ENCODE data around the gene DQX1. TPM values are rescaled to one million over a fixed set of nuclear protein-coding genes. Genes with fewer than 3 reads are reported as not detected.
A peak's percentile ranks its signal among the peaks of the same experiment; 100 is the strongest.

Gene DQX1
- total RNA-seq, 1 donor from 2014 or later = 0.73 TPM

DNA sequence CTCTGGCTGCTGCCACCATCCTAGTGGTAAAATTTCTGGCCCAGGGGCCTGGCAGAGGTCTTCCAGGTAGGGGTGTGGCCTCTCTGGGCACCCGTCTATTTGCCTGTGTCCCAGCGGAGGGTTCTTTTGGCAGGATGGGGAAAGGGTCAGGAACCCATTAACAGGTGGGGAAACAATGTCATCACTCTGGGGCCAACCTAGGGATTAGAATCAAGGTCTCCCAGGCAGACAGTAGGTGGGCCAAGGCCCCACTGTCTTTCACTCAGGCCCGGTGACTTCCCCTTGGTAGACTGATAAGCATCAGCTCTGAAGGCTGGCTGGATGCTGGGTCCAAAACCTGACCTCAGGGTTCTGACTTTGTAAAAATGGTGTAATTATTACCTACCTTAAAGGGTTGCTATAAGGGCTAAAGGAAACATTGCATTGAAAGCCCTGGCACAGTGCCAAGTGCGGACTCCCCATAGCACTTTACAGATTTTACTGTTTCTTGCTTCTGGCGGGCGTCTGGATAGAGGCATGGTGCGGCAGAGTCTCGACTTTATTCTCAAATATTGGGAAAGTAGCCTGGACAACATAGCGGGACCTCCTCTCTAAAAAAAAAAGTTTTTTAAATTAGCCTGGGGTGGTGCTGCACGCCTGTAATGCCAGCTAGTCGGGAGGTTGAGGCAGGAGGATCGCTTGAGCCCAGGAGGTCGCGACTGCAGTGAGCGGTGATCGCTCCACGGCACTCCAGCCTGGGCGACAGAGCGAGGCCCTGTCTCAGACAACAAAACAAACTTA is 28.8 kb downstream of the DQX1 start:
- no peaks in the 10 kb centered on the region for H3K9me3 Mint-ChIP-seq
- no peak for ATAC-seq (ENCODE audit: low read depth)
- CTCF ChIA-PET = interaction anchor here (1.4 kb wide), 1 partner anchor 92 kb away, joined by 3 read pairs; no protein-coding TSS in a partner anchor
- POLR2A ChIA-PET = interaction anchor here (0.6 to 2.4 kb wide), 7 partner anchors 10 to 1398 kb away, joined by 3 to 11 read pairs (median 7); partner anchors contain the start of genes AUP1, CCDC142, HTRA2 and PCGF1
- peaks cover 26% of the 10 kb centered on the region for H3K36me3 Mint-ChIP-seq (ENCODE audit: low read depth)
- H3K4me3 Mint-ChIP-seq = peak overlapping the region; percentile 87
- intact Hi-C loops (cut with micrococcal nuclease) = no loop called here
- H3K4me1 Mint-ChIP-seq = peaks cover 27% of the 10 kb centered on the region
- H3K27me3 Mint-ChIP-seq = peaks cover 25% of the 10 kb centered on the region
- TF ChIP-seq, protein P1, sequence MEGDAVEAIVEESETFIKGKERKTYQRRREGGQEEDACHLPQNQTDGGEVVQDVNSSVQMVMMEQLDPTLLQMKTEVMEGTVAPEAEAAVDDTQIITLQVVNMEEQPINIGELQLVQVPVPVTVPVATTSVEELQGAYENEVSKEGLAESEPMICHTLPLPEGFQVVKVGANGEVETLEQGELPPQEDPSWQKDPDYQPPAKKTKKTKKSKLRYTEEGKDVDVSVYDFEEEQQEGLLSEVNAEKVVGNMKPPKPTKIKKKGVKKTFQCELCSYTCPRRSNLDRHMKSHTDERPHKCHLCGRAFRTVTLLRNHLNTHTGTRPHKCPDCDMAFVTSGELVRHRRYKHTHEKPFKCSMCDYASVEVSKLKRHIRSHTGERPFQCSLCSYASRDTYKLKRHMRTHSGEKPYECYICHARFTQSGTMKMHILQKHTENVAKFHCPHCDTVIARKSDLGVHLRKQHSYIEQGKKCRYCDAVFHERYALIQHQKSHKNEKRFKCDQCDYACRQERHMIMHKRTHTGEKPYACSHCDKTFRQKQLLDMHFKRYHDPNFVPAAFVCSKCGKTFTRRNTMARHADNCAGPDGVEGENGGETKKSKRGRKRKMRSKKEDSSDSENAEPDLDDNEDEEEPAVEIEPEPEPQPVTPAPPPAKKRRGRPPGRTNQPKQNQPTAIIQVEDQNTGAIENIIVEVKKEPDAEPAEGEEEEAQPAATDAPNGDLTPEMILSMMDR (IDR thresholded peaks at IDR 0.05) = no peak
- H3K27ac Mint-ChIP-seq = no peak overlapping the region
- no peak for DNase-seq

DNA sequence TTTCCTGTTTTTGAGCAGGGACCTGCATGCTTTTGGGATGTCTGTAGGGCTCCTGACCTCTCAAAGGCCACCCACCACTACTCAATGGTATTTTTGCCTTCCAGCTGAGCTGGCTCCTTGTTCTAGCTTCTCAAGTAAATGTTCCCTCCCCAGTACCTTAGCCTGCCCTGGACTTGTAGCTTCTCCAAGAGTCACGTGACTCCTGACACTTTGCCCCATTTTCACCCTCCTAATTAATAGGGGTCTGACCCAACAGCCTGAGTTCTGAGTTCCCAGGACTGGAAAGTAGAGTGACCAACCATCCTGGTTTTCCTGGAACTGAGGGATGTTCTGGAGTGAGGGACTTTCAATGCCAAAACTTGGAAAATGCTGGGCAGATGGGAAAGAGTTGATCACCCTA is 30.6 kb downstream of the DQX1 start:
- Mint-ChIP-seq H3K4me1 (peaks cover 23% of the 10 kb centered on the region), H3K36me3 (ENCODE audit: low read depth) (peaks cover 44% of the 10 kb centered on the region), H3K9me3 (no peaks in the 10 kb centered on the region), H3K27me3 (peaks cover 14% of the 10 kb centered on the region), H3K27ac (no peak overlapping the region), H3K4me3 (no peak overlapping the region)
- POLR2A ChIA-PET = no interaction called here
- DNase-seq (no peak), ATAC-seq (ENCODE audit: low read depth) (no peak)
- TF ChIP-seq, protein P1 (IDR thresholded peaks at IDR 0.05) = no peak
- intact Hi-C loops (cut with micrococcal nuclease) = no loop called here
- CTCF ChIA-PET = interaction anchor here (1.5 kb wide), 1 partner anchor 50 kb away, joined by 3 read pairs; no protein-coding TSS in a partner anchor

DNA sequence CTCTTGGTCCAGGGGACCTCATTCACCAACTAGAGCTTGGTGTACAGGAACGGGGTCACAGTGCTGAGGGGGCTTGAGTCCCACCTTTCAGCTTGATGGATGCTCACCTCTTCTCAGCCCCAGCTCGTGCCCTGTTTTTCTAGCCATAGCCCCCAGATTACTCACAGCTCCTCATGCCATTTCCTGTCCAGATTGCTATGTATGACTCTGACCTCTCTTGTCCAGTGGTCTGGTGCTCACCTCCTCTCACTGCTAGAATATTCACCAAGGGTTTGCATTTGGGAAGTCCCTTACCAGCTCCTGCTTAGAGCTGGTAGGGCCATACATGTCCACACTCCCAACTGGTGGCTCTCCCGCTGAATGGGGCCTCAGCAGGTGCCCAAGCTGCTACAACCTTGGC is 32.5 kb downstream of the DQX1 start:
- ChIA-PET CTCF (interaction anchor here (1.4 kb wide), 1 partner anchor 158 kb away, joined by 3 read pairs; no protein-coding TSS in a partner anchor), POLR2A (no interaction called here)
- Mint-ChIP-seq H3K4me3 (no peak overlapping the region), H3K36me3 (ENCODE audit: low read depth) (peaks cover 56% of the 10 kb centered on the region), H3K27ac (no peak overlapping the region), H3K27me3 (peaks cover 6% of the 10 kb centered on the region), H3K9me3 (no peaks in the 10 kb centered on the region), H3K4me1 (peaks cover 8% of the 10 kb centered on the region)
- ATAC-seq (ENCODE audit: low read depth) = no peak
- DNase-seq = no peak
- TF ChIP-seq, protein P1 (IDR thresholded peaks at IDR 0.05) = no peak
- intact Hi-C loops (cut with micrococcal nuclease) = no loop called here

DNA sequence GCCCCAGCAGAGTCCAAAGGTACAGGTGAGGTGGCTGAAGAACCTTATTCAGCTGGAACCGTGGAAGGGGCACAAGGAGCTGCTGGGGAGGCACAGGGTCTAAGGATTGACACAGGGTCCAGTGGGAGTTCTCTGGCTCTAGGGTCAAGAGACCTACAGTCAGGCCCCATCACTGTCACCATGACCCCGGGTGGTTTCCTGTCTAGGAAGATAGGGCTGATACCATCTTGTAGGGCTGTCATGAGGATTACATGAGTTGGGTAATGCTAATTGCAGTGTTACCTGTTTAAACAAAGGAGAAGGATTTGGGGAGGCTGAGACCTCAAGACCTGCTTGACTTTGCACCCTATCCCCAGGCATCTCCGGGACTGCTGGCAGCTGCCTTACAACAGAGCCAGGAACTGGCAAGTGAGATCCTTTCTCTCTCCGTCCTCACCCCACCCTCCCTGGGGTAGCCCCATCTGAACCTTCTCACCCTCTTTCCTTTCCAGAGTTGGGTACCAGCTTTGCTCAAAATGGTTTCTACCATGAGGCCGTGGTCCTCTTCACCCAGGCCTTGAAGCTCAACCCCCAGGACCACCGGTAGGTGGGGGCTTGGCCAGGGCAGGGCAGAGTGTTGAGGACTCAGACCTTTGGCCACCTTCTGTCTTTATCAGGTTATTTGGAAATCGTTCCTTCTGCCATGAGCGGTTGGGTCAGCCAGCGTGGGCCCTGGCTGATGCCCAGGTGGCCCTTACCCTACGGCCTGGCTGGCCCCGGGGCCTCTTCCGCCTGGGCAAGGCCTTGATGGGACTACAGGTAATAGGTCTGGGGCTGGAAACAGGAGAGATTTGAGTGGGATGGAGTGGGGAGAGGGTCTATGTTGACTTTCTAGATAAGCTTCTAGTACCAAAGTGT is 34.1 kb downstream of the DQX1 start:
- ATAC-seq (ENCODE audit: low read depth) (no peak), DNase-seq (no peak)
- intact Hi-C loops (cut with micrococcal nuclease) = no loop called here
- TF ChIP-seq, protein P1 (IDR thresholded peaks at IDR 0.05) = no peak
- Mint-ChIP-seq H3K4me1 (no peaks in the 10 kb centered on the region), H3K27ac (no peak overlapping the region), H3K9me3 (no peaks in the 10 kb centered on the region), H3K27me3 (no peaks in the 10 kb centered on the region), H3K4me3 (no peak overlapping the region), H3K36me3 (ENCODE audit: low read depth) (peaks cover 60% of the 10 kb centered on the region)
- ChIA-PET CTCF (no interaction called here), POLR2A (interaction anchor here (0.5 to 1.3 kb wide), 2 partner anchors 26 to 67 kb away, joined by 3 to 4 read pairs; no protein-coding TSS in a partner anchor)

DNA sequence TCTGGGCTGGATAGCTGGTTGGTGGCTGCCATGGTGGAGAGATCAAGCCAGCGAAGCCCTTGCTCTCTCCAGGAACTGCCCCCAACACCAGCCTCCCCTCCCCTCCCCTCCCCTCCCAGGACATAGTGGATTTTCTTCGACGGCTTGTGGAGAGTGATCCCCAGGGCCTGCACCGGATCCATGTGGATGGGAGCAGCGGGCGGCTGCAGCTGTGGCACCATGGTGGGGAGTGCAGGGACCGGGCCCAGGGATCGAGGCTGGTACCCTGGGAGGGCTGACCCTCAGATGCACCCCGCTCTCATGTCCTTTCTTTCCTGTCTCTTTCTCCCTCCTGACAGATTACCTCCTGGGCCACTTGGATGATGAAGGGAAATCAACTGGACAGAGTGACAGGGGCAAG is 36.1 kb downstream of the DQX1 start:
- ChIA-PET POLR2A (interaction anchor here (0.6 kb wide), 1 partner anchor 23 kb away, joined by 4 read pairs; no protein-coding TSS in a partner anchor), CTCF (no interaction called here)
- Mint-ChIP-seq H3K9me3 (no peaks in the 10 kb centered on the region), H3K4me1 (no peaks in the 10 kb centered on the region), H3K27ac (no peak overlapping the region), H3K36me3 (ENCODE audit: low read depth) (peaks cover 71% of the 10 kb centered on the region), H3K27me3 (no peaks in the 10 kb centered on the region), H3K4me3 (no peak overlapping the region)
- no peak for DNase-seq
- TF ChIP-seq, protein P1 (IDR thresholded peaks at IDR 0.05) = no peak
- ATAC-seq (ENCODE audit: low read depth) = no peak
- intact Hi-C loops (cut with micrococcal nuclease) = no loop called here
